A673 (cell line): ENCODE data around the gene ORAI2. TPM values are rescaled to one million over a fixed set of nuclear protein-coding genes. Genes with fewer than 3 reads are reported as not detected.
"Not testable (repeated sequence)": the region's sequence is repeated elsewhere in the genome, so short reads cannot be mapped to it uniquely, and the experiment has no call there.

Source experiments
- BruUV-seq: library from RNA; stranded (reverse); fragments of 400-500 nt; replicated peaks from 2 replicates; lab custom pipeline; 2021; lab: Mats Ljungman, UMichigan
- CTCF ChIA-PET: fragments of 300-600 bp; sonication (Branson Sonifier 250); formaldehyde crosslinking; loops from one replicate; lab custom pipeline; 2022; ENCODE audit warnings: antibody characterized with exemption; lab: Charles Lee
- POLR2A ChIA-PET: fragments of 300-600 bp; sonication (Branson Sonifier 250); formaldehyde crosslinking; loops from one replicate; lab custom pipeline; 2022; ENCODE audit warnings: antibody characterized with exemption; ENCODE audit not compliant: low non-redundant PET; lab: Charles Lee
- DNase-seq: peaks from one replicate; pipeline ENCODE4 v3.0.0-alpha.2; 2015; ENCODE audit warnings: low spot score
- H3K27ac ChIP-seq: fragments of 200-600 bp; sonication (generic); 2 replicates; pipeline ENCODE4 v1.5.1; 2016; ENCODE audit warnings: mixed run types, low read depth, mild to moderate bottlenecking, mixed read lengths, antibody characterized with exemption, low read length; ENCODE audit not compliant: poor library complexity, severe bottlenecking
- H3K27me3 ChIP-seq: fragments of 200-600 bp; sonication (generic); replicated peaks from 2 replicates; pipeline ENCODE4 v1.6.1; 2017; ENCODE audit warnings: mixed run types, low read depth, mild to moderate bottlenecking, mixed read lengths, antibody characterized with exemption, low read length; ENCODE audit not compliant: insufficient read depth, poor library complexity
- H3K36me3 ChIP-seq: fragments of 200-600 bp; sonication (generic); 2 replicates; pipeline ENCODE4 v1.6.1; 2016; ENCODE audit warnings: mixed run types, mild to moderate bottlenecking, mixed read lengths, antibody characterized with exemption, low read length; ENCODE audit not compliant: insufficient read depth, poor library complexity, severe bottlenecking
- H3K4me1 ChIP-seq: fragments of 200-600 bp; sonication (generic); 2 replicates; pipeline ENCODE4 v1.6.1; 2017; ENCODE audit warnings: mixed run types, mild to moderate bottlenecking, mixed read lengths, antibody characterized with exemption, low read length; ENCODE audit not compliant: insufficient read depth, poor library complexity, severe bottlenecking
- H3K4me3 ChIP-seq: fragments of 200-600 bp; sonication (generic); 2 replicates; pipeline ENCODE4 v1.5.1; 2016; ENCODE audit warnings: low read depth, mixed run types, mild to moderate bottlenecking, mixed read lengths, low read length; ENCODE audit not compliant: poor library complexity, severe bottlenecking
- H3K9me3 ChIP-seq: fragments of 200-600 bp; sonication (generic); 2 replicates; pipeline ENCODE4 v1.6.1; 2016; ENCODE audit warnings: mixed run types, low read depth, mild to moderate bottlenecking, mixed read lengths, antibody characterized with exemption, low read length; ENCODE audit not compliant: poor library complexity, severe bottlenecking
- CTCF ChIP-seq: fragments of 300-800, 200-600 bp; sonication (generic); conservative IDR thresholded peaks from 2 replicates; pipeline ENCODE4 v1.5.1; 2017; ENCODE audit warnings: low read depth, mild to moderate bottlenecking, antibody characterized with exemption, low read length, moderate library complexity, mixed read lengths
- EZH2 ChIP-seq: fragments of 200-600 bp; sonication (generic); IDR thresholded peaks from 2 replicates; pipeline ENCODE4 v1.6.1; 2017; ENCODE audit warnings: borderline replicate concordance, low read depth, mild to moderate bottlenecking, mixed read lengths, antibody characterized with exemption, low read length; ENCODE audit not compliant: poor library complexity, severe bottlenecking
- intact Hi-C: fragments of 100-400 bp; cut with micrococcal nuclease; formaldehyde crosslinking; loops from one replicate; pipeline ENCODE4 v1.10.0; 2022; ENCODE audit not compliant: unreplicated experiment
- total RNA-seq: library from RNA; stranded (reverse); gene quantifications from 2 replicates; pipeline ENCODE4 v1.2.3, GENCODE V29; 2021

Gene ORAI2
- total RNA-seq, 1 experiment from 2014 or later: 35.2 TPM

- ChIA-PET CTCF (no interaction called here), POLR2A (no interaction called here)
- BruUV-seq: no TSS peak
- no peak for TF ChIP-seq EZH2
- TF ChIP-seq CTCF: no peak
- DNase-seq: no peak
- Histone ChIP-seq H3K36me3 (peaks cover 4% of the 10 kb centered on the region), H3K4me3 (no peak overlapping the region), H3K27me3 (no peaks in the 10 kb centered on the region), H3K27ac (no peak overlapping the region), H3K9me3 (no peaks in the 10 kb centered on the region), H3K4me1 (no peaks in the 10 kb centered on the region)
- intact Hi-C loops: no loop called here
Observed at GRCh38 chr7:102453319-102453718, 19.9 kb downstream of the ORAI2 start.

GRCh38 chr7:102454468-102454867, 21.1 kb downstream of the ORAI2 start:
- no peaks in the 10 kb centered on the region for H3K9me3 ChIP-seq
- H3K4me1 ChIP-seq: no peaks in the 10 kb centered on the region
- no peak overlapping the region for H3K27ac ChIP-seq
- TF ChIP-seq EZH2 (no peak), CTCF (no peak)
- ChIA-PET POLR2A (no interaction called here), CTCF (interaction anchor here (0.6 kb wide), 1 partner anchor 1114 kb away, joined by 4 read pairs; no protein-coding TSS in a partner anchor)
- no peak overlapping the region for H3K4me3 ChIP-seq
- no peak for DNase-seq
- BruUV-seq: no TSS peak
- intact Hi-C loops: no loop called here
- H3K27me3 ChIP-seq: no peaks in the 10 kb centered on the region
- H3K36me3 ChIP-seq: peaks cover 4% of the 10 kb centered on the region

- CTCF ChIA-PET, BruUV-seq, H3K27me3 ChIP-seq, intact Hi-C loops, H3K4me1 ChIP-seq, H3K4me3 ChIP-seq, H3K27ac ChIP-seq, POLR2A ChIA-PET, H3K36me3 ChIP-seq, DNase-seq, H3K9me3 ChIP-seq: not testable (repeated sequence)
Observed at GRCh38 chr7:102454932-102455331, 21.6 kb downstream of the ORAI2 start.

- H3K4me3 ChIP-seq: no peak overlapping the region
- H3K9me3 ChIP-seq: no peaks in the 10 kb centered on the region
- no peak for TF ChIP-seq CTCF
- no peak for TF ChIP-seq EZH2
- POLR2A ChIA-PET: no interaction called here
- H3K36me3 ChIP-seq: peaks cover 4% of the 10 kb centered on the region
- no peaks in the 10 kb centered on the region for H3K27me3 ChIP-seq
- intact Hi-C loops: no loop called here
- BruUV-seq: no TSS peak
- H3K27ac ChIP-seq: no peak overlapping the region
- DNase-seq: no peak
- CTCF ChIA-PET: no interaction called here
- H3K4me1 ChIP-seq: no peaks in the 10 kb centered on the region
Observed at GRCh38 chr7:102455596-102455995, 22.2 kb downstream of the ORAI2 start.
